ENCODE measurements around the gene KRT14.
"Not testable (repeated sequence)": the region's sequence is repeated elsewhere in the genome, so short reads cannot be mapped to it uniquely, and the experiment has no call there.

The KRT14 gene

GRCh38 chr17:41586863-41587495 is at the start of gene KRT14:
KRT14 (minus strand) TSS chr17:41586895; CDS start chr17:41586834, 61 bp downstream.
- DNase-seq, result no peak

GRCh38 chr17:41635121-41636097 is 48.7 kb upstream of the KRT14 start:
- no peak for DNase-seq

- no peak for DNase-seq
Measured at GRCh38 chr17:41634639-41635038, 47.9 kb upstream of the KRT14 start.

- no peak for DNase-seq
Measured at GRCh38 chr17:41633556-41634199, 47.0 kb upstream of the KRT14 start.

GRCh38 chr17:41632482-41633105 is 45.9 kb upstream of the KRT14 start:
- no peak for DNase-seq

- DNase-seq, result no peak
Measured at GRCh38 chr17:41631898-41632285, 45.2 kb upstream of the KRT14 start.

- DNase-seq, result no peak
Measured at GRCh38 chr17:41631025-41631897, 44.6 kb upstream of the KRT14 start.

- no peak for DNase-seq
Measured at GRCh38 chr17:41629826-41630670, 43.4 kb upstream of the KRT14 start.

- no peak for DNase-seq
Measured at GRCh38 chr17:41629316-41629715, 42.6 kb upstream of the KRT14 start.

GRCh38 chr17:41628621-41629255 is 42.0 kb upstream of the KRT14 start:
- DNase-seq, result not testable (repeated sequence)

- DNase-seq, result not testable (repeated sequence)
Measured at GRCh38 chr17:41628073-41628370, 41.3 kb upstream of the KRT14 start.

GRCh38 chr17:41627316-41628072 is 40.8 kb upstream of the KRT14 start:
- DNase-seq, result no peak

GRCh38 chr17:41626914-41627295 is 40.2 kb upstream of the KRT14 start:
- not testable (repeated sequence) for DNase-seq

GRCh38 chr17:41626028-41626913 is 39.6 kb upstream of the KRT14 start:
- not testable (repeated sequence) for DNase-seq

- DNase-seq, result no peak
Measured at GRCh38 chr17:41625602-41626001, 38.9 kb upstream of the KRT14 start.

- no peak for DNase-seq
Measured at GRCh38 chr17:41624208-41625101, 37.8 kb upstream of the KRT14 start, which contains the start of gene KRT17. KRT17 (minus strand) TSS chr17:41624575; CDS start chr17:41624509, 66 bp downstream.

GRCh38 chr17:41623184-41623861 is 36.6 kb upstream of the KRT14 start:
- DNase-seq, result not testable (repeated sequence)

Measured in GOT3 (cell line).